Osteocyte (in vitro differentiated cells): ENCODE data around the gene DNM3. TPM values are rescaled to one million over a fixed set of nuclear protein-coding genes. Genes with fewer than 3 reads are reported as not detected.

Source experiments
- DNase-seq: peaks from one replicate; pipeline ENCODE4 v3.0.0; 2021; ENCODE audit warnings: mixed read lengths; ENCODE audit not compliant: unreplicated experiment; ENCODE audit errors: extremely low spot score
- H3K27ac Mint-ChIP-seq: one replicate; pipeline ENCODE4 v1.8.0; 2021; ENCODE audit warnings: mild to moderate bottlenecking, mixed read lengths; ENCODE audit not compliant: unreplicated experiment
- H3K27me3 Mint-ChIP-seq: one replicate; pipeline ENCODE4 v1.8.0; 2021; ENCODE audit warnings: mixed read lengths; ENCODE audit not compliant: unreplicated experiment
- H3K36me3 Mint-ChIP-seq: one replicate; pipeline ENCODE4 v1.8.0; 2021; ENCODE audit warnings: mixed read lengths; ENCODE audit not compliant: unreplicated experiment
- H3K4me1 Mint-ChIP-seq: one replicate; pipeline ENCODE4 v1.8.0; 2021; ENCODE audit warnings: mixed read lengths; ENCODE audit not compliant: unreplicated experiment
- H3K4me3 Mint-ChIP-seq: one replicate; pipeline ENCODE4 v1.8.0; 2021; ENCODE audit warnings: mild to moderate bottlenecking, moderate library complexity, mixed read lengths; ENCODE audit not compliant: unreplicated experiment
- H3K9me3 Mint-ChIP-seq: one replicate; pipeline ENCODE4 v1.8.0; 2021; ENCODE audit warnings: mixed read lengths; ENCODE audit not compliant: unreplicated experiment
- total RNA-seq: library from RNA; stranded (reverse); gene quantifications from 2 replicates; pipeline ENCODE4 v1.2.1, GENCODE V29; 2021
- TF ChIP-seq, protein P1 (sequence below): fragments of 200-600 bp; sonication (generic); IDR thresholded peaks from 2 replicates; pipeline ENCODE4 v1.5.0; 2021; ENCODE audit warnings: antibody characterized with exemption, mild to moderate bottlenecking, moderate library complexity

DNM3 gene
- total RNA-seq, 1 donor from 2014 or later: 3.7 TPM

DNA sequence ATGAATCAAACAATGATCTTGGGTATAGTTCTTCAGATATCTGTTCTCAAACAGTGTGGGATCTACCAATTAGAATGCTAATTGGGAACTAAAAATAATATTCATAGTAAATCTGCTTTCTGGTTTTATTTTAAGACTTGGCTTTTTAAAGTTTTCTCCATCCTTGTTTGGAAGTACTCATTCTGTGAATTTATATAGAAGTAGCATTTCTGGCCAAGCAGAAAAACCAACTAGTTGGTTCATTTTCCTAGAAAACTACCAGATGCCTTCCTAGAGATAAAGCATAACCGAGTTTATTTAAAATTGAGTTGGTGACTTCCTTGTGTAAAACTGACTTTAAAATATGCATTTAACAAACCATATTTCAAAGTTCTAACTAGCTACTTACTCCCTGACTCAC is 48.8 kb downstream of the DNM3 start:
- H3K27ac Mint-ChIP-seq: no peak overlapping the region
- no peaks in the 10 kb centered on the region for H3K4me1 Mint-ChIP-seq
- TF ChIP-seq, protein P1, sequence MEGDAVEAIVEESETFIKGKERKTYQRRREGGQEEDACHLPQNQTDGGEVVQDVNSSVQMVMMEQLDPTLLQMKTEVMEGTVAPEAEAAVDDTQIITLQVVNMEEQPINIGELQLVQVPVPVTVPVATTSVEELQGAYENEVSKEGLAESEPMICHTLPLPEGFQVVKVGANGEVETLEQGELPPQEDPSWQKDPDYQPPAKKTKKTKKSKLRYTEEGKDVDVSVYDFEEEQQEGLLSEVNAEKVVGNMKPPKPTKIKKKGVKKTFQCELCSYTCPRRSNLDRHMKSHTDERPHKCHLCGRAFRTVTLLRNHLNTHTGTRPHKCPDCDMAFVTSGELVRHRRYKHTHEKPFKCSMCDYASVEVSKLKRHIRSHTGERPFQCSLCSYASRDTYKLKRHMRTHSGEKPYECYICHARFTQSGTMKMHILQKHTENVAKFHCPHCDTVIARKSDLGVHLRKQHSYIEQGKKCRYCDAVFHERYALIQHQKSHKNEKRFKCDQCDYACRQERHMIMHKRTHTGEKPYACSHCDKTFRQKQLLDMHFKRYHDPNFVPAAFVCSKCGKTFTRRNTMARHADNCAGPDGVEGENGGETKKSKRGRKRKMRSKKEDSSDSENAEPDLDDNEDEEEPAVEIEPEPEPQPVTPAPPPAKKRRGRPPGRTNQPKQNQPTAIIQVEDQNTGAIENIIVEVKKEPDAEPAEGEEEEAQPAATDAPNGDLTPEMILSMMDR: no peak
- H3K36me3 Mint-ChIP-seq: no peaks in the 10 kb centered on the region
- no peak for DNase-seq
- peaks cover 7% of the 10 kb centered on the region for H3K27me3 Mint-ChIP-seq
- H3K4me3 Mint-ChIP-seq: no peak overlapping the region
- H3K9me3 Mint-ChIP-seq: no peaks in the 10 kb centered on the region

DNA sequence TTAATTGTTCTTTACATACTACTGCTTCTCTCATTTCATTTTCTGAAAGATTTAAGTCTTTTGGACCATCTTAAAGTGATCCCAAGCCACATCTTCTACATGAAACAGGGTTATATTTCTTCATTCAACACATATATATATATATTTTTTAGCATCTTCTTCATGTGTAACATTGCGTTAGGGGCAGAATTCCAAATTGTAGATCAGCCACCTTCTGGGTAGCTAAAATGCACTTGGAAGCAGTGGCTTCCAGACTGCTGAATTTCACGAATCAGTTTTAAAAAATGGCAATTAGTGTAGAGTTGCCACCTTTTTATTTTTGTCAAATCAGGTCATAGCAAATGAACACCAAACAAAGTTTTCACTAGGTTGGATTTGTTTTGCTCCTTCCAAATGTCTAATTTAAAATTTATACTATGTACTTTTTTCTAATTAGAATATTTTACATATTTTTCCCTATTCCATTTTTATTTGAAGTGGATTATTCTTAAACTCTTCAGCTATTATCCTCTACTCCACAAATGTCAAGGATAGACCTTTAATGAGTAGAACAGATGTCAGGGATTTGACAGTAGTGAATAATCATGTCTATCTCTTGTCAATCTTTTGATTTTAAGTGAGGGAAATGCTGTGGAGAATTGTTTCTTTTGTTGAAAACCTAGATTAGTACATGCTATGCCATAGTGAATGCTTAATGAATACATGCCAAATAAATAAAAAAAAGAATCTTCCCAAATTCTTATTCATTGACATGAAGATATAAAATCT is 55.8 kb downstream of the DNM3 start:
- TF ChIP-seq, protein P1: no peak
- H3K4me1 Mint-ChIP-seq: no peaks in the 10 kb centered on the region
- peaks cover 12% of the 10 kb centered on the region for H3K27me3 Mint-ChIP-seq
- H3K9me3 Mint-ChIP-seq: no peaks in the 10 kb centered on the region
- no peak for DNase-seq
- H3K27ac Mint-ChIP-seq: no peak overlapping the region
- no peaks in the 10 kb centered on the region for H3K36me3 Mint-ChIP-seq
- H3K4me3 Mint-ChIP-seq: no peak overlapping the region

DNA sequence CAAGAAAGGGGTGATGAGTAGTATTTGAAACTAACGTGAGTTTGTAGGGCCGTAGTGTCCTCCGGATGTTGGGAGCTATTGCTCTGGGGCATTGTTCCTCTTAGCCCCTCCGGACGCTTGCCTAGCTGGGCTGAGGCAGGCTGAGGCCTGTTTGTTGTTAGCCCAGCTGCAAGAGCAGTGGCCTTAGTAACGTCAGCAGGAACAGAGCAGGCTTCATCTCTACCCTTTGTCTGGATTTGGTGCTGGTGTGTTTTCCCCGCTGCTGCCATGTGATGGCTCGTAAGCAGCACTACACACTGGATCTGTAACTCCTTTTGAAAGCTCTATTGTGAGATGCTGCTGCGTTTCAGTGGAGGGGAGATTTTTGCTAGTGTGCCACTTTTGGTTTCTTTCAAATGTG is 57.6 kb downstream of the DNM3 start:
- peaks cover 14% of the 10 kb centered on the region for H3K27me3 Mint-ChIP-seq
- no peaks in the 10 kb centered on the region for H3K9me3 Mint-ChIP-seq
- H3K4me3 Mint-ChIP-seq: no peak overlapping the region
- peaks cover 2% of the 10 kb centered on the region for H3K4me1 Mint-ChIP-seq
- no peak for DNase-seq
- TF ChIP-seq, protein P1: no peak
- H3K27ac Mint-ChIP-seq: no peak overlapping the region
- H3K36me3 Mint-ChIP-seq: no peaks in the 10 kb centered on the region

DNA sequence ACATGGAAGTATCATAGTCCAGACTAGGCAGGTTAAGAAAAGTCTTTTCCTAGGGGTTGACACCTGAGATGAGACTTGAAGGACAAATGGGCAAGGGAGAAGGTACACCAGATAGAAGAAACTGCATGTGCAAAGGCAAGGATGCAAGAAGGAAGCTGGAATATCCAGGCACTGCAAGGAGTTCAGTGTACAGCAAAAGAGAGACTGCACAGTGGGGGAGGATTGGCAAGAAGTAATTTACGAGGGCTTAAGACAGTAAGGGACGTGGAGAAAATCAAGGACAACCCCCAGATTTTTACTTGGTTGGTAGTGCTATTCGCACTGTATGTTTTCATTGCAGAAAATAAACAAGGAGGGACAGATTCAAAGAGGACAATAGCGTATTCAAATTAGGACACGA is 58.5 kb downstream of the DNM3 start:
- no peak for DNase-seq
- TF ChIP-seq, protein P1: no peak
- peaks cover 14% of the 10 kb centered on the region for H3K27me3 Mint-ChIP-seq
- no peaks in the 10 kb centered on the region for H3K36me3 Mint-ChIP-seq
- H3K27ac Mint-ChIP-seq: no peak overlapping the region
- H3K4me1 Mint-ChIP-seq: peaks cover 2% of the 10 kb centered on the region
- H3K4me3 Mint-ChIP-seq: no peak overlapping the region
- no peaks in the 10 kb centered on the region for H3K9me3 Mint-ChIP-seq

DNA sequence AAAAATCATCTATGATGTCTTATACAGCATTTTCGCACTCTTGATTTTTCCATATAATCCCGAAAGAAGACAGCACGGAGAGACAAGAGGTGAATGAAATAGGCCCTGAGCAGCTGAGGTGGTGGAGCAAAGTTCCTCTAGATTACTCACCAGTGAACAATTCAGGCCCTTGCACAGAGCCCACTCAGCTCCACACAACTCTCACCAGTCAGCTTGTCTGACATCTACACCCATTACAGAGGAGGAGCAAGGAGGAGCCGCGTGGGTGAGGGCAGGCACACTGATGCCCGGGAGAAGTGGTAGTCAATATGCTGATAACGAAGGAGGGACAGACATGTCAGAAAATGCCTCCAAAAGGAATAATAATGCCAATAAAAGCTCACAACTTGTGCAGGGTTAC is 59.9 kb downstream of the DNM3 start:
- H3K4me1 Mint-ChIP-seq: peaks cover 2% of the 10 kb centered on the region
- H3K27ac Mint-ChIP-seq: no peak overlapping the region
- TF ChIP-seq, protein P1: no peak
- peaks cover 17% of the 10 kb centered on the region for H3K27me3 Mint-ChIP-seq
- H3K36me3 Mint-ChIP-seq: no peaks in the 10 kb centered on the region
- no peaks in the 10 kb centered on the region for H3K9me3 Mint-ChIP-seq
- no peak overlapping the region for H3K4me3 Mint-ChIP-seq
- DNase-seq: no peak
